NOMO-1 (cell line): ENCODE data around the gene HS3ST5.
"Not testable (repeated sequence)": the region's sequence is repeated elsewhere in the genome, so short reads cannot be mapped to it uniquely, and the experiment has no call there.

ENCODE experiments used
- DNase-seq, 2 experiments: peaks; one replicate each; lab custom pipeline; 2025; ENCODE audit not compliant: unreplicated experiment in 2 of 2; lab: John Stamatoyannopoulos, UW

The HS3ST5 gene

DNA sequence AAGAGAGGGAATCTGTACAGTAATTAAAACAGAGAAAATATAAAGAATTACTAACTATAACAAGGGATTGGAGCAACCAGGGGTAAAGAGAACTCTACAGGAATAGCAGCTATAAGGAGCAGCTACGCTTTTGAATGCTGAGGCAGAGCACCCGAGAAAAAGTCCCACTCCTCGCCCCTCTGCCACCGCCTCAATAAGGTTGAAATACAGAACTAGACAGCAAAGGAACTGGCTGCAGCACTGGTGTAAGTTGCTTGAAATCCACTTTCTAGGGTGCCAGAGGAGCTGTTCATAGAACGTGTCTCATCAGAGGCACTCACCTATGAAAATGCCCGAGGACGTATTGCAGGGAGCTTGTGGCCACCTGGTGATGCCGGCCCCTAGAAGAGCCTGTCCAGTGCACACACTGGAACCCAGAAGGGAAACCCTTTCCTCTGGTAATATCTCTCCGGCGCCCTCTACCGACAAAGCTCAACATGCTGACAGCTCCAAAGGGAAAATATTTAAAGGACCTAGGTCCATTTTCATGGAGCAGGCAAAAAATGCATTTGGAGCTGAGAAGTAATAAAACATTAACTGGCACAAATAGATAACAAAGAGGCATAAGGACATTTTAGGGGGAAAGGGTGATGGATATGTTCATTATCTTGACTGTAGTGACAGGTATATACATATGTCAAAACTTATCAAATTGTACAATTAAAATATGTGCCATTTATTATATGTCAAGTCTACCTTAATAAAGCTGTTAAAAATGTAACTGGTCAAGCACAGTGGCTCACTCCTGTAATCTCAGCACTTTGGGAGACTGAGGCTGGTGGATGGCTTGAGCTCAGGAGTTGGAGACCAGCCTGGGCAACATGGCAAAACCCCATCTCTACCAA is 234.5 kb downstream of the HS3ST5 start:
- peak in 1 of 2 experiments; percentile 35 for DNase-seq

DNA sequence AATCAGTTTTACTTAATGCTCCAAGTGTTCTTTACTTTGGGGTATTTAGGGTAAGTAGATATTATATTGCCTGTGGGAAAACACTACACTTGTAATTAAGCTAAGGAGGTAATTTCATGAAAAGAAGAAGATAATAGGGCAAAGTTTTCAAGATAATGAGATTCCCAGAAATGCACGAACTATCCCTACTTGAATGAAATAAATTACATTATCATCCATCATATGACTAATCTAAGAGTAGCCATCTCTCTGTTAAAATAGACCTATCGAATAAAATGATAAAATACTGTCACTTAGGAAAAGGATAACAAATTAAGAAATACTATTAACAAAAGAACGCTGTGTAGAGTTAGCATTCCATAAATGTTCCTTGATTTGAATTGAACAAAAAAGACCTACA is 236.8 kb downstream of the HS3ST5 start:
- no peak for DNase-seq

DNA sequence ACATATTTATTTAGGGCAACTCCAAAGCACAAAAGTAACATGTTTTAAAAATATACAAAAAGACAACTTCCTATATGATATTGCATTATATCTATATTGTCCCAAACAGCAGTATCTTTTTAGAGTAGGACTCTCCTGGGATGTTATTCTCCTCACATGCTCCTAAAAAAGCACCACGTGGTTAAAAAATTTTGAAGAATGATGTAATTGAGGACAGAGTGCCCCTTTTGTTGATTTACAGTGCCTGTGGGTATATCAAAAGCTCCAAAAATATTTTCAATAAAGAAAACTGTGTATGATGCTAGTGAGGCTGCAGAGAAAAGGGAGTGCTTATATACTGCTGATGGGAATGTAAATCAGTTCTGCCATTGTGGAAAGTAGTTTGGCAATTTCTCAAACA is 241.6 kb downstream of the HS3ST5 start:
- no peak for DNase-seq

DNA sequence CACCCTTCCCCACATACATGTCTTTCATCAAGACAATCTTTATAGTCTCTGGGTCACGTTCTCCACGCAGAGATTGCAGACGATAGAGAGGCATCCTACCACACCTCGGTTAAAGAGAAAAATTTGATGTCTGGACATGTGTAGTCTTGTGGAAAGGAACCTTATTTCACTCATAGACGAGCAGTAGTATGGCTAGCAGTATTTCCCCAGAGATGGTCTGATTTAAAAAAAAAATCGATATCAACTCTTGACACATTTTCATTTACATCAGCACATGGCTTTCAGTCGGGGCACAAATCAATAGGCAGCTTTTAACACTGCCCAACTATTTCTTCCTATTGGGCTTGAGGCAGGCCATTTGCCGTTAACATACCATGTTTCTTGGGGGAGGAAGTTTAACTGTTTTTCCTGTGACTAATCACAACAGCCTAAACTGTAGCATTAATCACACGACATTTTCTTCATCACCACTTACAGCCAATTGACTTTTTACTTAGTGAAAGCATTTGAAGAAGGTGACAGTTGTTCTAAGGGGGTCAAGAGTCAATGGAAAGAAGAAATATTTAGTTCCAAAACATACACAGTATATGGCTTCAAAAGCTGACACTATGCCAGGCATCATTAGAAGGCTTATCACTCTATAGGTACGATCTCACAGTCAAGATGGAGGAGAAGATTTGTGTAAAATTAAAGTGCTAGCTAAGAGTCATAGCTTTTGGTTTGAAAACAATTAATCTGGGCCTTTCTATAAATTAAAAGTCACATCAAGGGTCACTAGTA is 242.4 kb downstream of the HS3ST5 start:
- no peak for DNase-seq

DNA sequence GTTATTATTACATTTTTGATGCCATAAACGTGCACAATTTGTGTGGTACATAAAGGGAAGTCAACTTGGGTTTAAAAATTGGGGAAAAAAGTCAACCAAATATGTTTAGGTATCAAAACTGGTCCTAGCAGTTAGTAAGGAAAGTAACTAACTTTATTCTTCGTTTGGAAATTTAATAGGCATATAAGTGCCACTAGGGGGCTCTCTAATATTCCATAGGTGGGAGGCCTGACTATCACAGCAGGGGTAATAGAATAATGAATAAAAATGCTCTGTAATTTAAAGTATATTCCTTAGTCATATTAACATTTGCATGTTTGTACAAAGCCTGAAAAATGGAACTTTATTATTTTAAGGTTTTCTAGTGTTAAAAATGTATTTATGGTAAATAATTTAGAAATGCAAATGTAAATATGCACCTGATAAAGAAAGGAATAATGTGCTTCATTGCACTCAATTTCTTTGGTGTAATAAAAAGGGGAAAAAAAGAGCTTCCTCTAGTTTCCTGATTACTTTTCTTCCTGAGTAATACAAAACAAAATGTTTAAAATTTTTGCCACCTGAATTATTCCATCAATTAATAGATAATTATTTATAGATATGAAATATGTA is 246.2 kb downstream of the HS3ST5 start:
- DNase-seq = peak in 1 of 2 experiments; percentile 41

DNA sequence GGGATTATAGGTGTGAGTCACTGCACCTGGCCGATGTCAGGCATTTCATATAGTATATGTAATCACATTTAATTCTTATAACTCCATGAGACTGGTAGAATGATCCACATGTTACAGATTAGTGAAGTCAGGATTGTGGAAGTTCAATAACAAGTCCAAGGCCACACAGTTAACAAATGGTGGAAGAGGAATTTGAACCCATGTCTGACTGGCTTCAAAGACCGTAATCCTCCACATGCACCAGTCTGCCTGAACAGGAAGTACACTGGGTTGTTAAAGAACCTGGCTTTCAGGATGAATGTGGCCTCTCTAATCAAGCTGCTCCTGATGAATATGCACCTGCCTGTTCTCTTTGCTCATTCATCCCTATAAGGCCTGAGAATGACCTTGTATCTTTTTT is 249.9 kb downstream of the HS3ST5 start:
- DNase-seq = no peak

DNA sequence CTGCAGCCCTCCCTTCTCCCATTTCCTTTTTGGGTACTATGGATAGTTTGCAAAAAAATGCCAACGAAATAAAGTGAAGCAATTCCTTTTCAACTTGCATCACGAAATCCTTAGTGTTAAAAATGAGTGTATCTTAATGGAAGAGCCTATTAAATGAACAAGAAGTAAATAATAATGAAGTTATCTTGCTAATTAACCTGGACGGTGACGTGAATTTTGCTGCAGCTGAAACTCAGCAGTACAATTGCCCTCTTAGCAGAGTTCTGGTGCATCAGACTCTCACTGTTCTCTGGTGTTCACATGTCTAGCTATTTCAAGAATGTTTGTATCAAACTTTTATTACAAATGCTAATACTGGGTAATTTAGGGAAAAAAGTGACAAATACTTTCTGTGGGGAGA is 252.2 kb downstream of the HS3ST5 start:
- DNase-seq = no peak

DNA sequence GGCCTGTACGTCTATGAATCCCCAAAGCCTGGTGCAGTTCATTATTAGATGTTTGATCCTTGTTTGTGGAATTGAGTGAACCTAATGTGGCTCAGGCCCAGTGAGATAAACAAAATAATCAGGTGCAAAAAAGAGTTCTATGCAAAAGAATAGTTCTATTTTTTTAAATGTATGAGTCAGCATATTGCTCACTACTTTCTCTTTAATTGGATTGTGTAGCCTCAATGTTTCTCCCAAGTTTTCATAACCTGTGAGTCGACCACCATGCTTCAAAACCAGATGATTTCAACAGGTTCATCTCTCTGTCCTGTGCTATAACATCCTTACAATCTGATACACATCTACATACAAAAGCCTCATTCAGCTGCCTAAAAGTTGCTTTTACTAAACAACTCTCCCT is 255.3 kb downstream of the HS3ST5 start:
- DNase-seq = no peak

DNA sequence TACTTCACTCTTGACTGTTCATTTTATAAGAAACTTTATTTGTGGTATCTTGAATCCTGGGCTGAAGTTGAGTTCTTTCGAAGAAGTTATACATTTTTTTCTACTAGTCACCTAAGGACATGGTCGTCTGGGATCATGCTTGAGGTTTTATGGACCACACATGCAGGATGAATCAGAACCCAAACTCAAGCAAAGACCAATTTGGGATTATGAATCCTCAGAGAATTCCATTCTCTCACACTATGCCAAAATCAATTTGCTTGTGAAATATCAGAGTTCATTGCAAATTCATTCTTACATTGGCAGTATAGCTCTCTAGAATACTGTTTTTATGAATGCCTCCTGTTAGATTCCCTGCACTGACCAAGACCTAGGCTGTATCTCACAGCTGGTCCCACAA is 257.6 kb downstream of the HS3ST5 start:
- DNase-seq = no peak

DNA sequence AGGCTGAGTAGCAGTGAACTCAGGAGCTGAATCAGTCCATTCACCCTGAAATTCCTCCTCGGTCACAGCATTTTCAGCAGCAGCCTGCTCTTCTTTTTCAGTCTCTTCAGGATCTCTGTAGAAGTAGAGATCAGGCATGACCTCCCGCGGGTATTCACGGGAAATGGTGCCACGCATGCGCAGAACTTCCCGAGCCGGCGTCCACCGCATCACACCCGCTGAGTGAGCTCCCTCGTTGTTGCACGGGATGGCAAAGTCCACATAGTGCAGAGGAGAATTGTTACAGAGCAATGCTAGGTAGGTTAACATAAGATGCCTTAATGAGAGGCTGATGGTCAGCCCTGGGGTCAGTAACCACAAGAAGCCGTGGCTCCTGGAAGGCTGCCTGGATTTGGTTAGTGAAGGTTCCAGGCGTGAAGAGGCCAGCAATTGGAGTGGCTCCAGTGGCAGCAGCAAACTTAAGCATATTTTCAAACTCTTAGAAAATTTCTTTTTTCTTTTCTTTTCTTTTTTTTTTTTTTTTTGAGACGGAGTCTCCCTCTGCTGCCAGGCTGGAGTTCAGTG is 258.4 kb downstream of the HS3ST5 start:
- DNase-seq = no peak

DNA sequence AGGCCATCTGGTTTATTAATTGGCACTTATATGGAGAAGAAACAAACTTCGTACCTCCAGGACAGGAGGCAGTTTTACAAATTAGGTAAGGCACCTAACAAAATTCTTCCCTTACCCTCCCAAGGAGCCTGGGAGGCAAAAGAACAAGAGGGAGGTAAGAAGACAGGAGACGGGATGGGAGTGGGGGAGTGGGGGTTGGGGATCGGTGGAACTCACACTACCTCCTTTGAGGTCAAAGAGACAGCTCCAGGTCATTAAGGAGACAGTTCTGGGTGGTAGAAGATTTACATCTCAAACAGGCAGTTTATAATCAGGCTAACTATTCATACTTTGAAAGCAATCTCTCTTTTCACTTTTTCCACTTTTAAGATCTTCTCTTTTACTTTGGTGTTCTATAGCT is 259.6 kb downstream of the HS3ST5 start:
- DNase-seq = no peak

DNA sequence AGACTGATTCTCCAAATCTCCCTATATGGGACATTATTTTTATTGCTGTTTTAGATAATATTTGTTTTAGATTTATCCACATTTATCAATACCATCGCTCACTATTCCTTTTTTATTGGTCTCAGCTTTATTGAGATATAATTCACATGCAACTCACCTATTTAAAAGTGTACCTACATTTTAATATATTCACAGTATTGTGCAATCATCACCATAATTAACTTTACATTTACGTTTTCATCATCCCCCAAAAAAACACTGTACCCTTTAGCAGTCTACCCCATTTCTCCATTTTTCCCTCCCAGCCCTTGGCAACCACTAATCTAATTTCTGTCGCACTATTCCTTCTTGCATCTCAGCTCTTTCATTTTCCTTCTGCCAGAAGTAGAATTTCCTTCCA is 261.1 kb downstream of the HS3ST5 start:
- no peak for DNase-seq

DNA sequence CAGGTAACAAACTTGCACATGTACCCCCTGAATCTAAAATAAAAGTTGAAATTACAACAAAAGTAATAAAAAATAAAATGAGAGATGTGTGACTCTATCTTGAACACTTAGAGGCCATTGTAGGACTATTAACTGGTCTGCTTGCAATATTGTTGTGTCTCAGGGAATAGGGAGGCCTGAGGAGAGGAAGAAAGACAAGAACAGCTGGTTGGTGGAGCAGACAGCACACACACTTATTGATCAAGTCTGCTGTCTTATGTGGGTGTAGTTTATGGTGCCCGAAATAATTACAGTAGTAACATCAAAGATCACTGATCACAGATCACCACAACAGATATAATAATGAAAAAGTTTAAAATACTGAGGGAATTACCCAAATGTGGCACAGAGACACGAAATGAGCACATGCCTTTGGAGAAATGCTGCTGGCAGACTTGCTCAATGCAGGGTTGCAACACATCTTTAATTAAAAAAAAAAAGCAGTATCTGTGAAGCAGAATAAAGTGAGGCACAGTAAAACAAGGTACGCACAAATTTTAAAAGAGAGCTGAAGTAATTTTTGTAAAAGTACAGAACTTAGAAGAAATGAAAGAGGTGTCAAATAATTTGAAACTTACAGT is 261.8 kb downstream of the HS3ST5 start:
- DNase-seq = peak; percentile 4 to 22

DNA sequence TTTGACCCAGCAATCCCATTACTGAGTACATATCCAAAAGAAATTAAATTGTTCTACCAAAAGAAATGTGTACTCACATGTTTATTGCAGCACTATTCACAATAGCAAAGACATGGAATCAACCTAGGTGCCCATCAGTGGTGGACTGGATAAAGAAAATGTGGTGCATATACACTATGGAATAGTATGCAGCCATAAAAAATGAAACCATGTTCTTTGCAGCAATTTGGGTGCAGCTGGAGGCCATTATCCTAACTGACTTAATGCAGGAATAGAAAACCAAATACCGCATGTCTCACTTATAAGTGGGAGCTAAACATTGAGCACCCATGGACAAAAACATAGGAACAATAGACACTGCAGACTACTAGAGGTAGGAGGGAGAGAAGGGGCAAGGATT is 262.4 kb downstream of the HS3ST5 start:
- DNase-seq = not testable (repeated sequence)

DNA sequence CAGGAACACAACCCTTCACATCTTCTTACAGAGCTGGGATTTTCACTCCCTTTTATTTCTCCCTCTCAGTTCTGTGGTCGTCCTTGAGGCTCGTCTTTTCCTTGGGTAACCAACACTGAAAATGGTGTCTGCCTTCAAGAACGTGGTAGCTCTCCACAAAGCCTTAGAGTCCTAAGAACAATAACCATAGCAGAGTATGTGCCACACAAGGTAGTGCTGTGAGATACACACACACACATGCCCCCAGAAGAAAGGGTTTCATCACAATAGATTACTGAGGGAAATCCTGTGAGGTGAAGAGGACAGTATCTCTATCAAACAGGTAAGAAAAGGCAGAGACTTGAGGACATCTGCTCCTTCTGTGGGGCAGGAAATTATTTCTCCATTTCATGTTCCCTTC is 267.0 kb downstream of the HS3ST5 start:
- no peak for DNase-seq

DNA sequence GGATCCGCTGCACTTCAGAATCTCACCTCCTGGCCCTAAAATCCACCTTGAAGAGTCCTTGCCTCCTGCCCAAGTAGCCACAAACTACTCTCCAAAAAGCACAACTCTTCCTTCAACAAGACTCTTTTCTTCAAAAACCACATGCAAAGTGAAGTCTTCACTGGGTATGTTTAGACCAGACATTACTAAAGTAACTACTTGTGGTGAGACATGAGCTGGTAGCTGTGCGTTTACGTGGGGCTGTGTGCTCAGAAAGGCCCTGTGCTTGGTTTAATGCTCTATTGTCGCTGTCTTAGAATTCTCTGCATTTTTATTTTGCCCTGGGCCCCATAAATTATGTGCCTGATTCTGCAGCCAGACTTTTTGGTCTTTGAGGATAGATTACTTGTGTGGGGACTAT is 267.5 kb downstream of the HS3ST5 start:
- no peak for DNase-seq

DNA sequence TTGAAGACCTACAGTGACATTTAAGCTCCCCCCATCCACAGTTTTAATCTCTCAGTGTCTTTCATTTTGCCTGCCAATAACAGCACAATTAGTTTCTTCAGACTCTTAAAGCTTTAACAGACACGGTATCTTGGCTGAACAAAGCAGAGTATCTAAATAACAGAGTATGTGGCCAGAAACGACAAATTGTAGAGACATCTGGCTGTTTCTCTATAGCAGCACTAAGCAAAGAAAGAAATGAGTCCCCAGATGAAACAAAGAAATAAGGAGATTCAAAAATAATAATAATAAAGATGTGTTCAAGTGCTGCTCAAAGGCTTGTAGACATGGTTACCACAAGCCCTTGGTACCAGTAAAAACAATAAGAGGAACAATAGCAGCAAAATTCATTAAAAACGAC is 274.1 kb downstream of the HS3ST5 start:
- DNase-seq = no peak

DNA sequence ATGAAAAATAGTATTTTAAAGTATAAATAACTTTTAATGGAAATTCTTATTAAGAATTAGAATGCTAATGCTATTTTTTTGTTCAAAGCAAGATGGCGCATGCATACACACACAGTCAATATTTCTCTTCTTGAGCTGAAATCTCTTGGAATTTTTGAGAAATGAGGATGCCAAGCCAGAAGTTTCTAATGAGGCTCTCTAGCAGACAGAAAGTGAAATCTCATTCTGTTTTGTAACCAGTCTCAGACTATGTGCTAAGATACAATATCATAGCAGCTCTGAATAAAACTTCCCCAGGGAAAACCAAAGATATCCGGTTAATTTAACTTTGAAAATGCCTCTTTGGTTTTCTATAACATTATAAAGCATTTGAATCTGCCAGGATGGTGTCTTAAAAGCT is 274.7 kb downstream of the HS3ST5 start:
- no peak for DNase-seq

DNA sequence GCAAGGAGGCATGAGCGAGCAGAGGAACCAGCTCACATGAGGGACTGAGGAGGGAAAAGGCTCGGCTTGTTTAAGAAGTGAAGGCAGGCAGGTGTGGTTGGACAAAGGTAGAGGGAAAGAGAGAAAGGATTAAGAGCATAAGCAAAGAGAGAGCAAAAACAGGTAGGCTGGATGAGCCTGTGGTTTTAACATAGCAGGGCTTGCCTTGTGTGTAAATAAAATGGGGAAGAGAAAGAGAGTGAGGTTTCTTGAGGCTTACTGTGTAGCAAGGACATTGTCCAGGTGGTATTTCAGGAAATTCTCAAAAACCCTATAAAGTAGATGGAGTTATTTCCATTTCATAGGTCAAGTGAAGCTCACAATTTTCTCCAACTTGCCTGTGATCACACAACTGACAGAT is 278.0 kb downstream of the HS3ST5 start:
- peak; percentile 11 to 61 for DNase-seq

DNA sequence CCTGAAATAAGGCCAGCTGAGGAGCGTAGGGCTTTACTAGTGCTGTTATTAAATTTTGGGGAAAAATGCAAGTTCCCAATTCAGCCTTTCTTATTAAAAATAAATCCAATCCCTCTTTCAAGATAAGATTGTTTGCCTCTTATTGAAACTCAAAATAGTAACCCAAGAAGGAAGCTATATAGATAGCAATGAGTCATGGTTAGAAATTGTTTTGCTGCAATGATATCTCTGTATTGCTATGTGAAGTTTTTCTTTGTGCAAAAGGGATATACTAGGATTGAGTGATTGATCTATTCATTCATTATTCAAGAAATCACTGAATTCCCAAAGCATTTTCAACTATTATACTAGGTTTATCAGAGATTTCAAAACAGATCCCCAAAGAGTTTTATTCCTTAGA is 278.9 kb downstream of the HS3ST5 start:
- DNase-seq = peak in 1 of 2 experiments; percentile 36

DNA sequence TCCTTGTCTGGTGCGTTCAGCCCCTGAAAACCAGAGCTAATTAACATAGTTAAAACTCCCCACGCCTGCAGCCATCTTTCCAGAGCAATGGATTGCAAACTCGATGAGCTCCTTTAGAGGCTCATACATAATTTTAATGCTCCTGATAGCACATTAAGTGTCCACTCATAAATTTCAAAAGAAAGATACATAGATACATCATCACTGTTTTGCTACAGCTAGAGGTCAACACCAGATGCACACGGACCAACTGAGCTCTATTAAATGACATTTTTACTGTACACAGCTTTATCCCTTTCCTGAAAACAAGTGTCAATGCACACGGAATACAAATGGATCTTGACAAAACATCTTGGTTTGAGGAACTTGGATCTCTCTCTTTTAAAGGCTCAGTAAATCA is 280.6 kb downstream of the HS3ST5 start:
- no peak for DNase-seq
